ENCODE results near the gene HS3ST2. TPM values are rescaled to one million over a fixed set of nuclear protein-coding genes. Genes with fewer than 3 reads are reported as not detected.

HS3ST2 gene
- total RNA-seq, 1 donor from 2014 or later = 9.0 TPM

DNA sequence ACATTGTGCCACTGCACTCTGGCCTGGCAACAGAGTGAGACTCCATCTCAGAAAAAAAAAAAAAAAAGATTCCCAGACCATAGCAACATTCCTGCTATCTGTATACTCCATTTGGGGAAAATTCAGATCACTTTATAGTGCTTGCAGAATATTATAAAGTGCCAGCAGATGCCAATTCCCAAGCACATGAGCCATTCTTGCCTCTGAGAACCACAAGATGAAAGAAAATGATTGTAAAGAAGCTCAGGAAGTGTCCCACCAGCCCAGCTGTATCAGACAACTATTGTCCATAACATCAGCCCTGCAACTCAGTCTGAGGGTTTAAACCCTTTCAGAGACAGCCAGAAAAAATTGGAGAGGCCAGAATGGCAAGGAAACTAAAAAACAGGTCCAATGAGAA, 69.0 kb downstream of the HS3ST2 start:
- DNase-seq (ENCODE audit: low spot score in 2 of 2) = no peak
- TF ChIP-seq, protein P1, sequence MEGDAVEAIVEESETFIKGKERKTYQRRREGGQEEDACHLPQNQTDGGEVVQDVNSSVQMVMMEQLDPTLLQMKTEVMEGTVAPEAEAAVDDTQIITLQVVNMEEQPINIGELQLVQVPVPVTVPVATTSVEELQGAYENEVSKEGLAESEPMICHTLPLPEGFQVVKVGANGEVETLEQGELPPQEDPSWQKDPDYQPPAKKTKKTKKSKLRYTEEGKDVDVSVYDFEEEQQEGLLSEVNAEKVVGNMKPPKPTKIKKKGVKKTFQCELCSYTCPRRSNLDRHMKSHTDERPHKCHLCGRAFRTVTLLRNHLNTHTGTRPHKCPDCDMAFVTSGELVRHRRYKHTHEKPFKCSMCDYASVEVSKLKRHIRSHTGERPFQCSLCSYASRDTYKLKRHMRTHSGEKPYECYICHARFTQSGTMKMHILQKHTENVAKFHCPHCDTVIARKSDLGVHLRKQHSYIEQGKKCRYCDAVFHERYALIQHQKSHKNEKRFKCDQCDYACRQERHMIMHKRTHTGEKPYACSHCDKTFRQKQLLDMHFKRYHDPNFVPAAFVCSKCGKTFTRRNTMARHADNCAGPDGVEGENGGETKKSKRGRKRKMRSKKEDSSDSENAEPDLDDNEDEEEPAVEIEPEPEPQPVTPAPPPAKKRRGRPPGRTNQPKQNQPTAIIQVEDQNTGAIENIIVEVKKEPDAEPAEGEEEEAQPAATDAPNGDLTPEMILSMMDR (IDR thresholded peaks at IDR 0.05) = no peak
- intact Hi-C loops (cut with DNase I) = no loop called here
- no peaks in the 10 kb centered on the region for H3K27me3 ChIP-seq
- no peaks in the 10 kb centered on the region for H3K36me3 ChIP-seq
- no peaks in the 10 kb centered on the region for H3K9me3 ChIP-seq
- no peak overlapping the region for H3K27ac ChIP-seq
- no peaks in the 10 kb centered on the region for H3K4me1 ChIP-seq
- no peak overlapping the region for H3K4me3 ChIP-seq

DNA sequence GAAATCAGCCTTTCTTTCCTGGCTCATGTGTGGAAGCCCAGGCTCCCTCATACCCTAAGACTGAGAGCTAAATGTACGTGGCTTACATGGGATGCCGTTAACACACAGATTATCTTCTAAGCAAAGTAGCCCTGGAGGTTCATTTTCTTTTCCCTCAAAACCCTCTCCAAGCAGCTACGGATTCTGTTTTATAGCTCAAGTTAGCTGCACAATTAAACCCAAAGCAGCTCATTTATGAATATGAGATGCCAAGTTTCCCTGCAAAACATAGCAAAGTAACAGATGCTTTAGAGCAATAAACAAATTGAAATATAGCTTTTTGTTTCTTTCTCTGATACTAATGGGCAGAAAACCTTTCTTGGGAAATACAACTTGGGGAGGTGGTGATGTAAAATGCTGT, 72.0 kb downstream of the HS3ST2 start:
- Histone ChIP-seq H3K36me3 (no peaks in the 10 kb centered on the region), H3K4me1 (no peaks in the 10 kb centered on the region), H3K27ac (no peak overlapping the region), H3K4me3 (no peak overlapping the region), H3K27me3 (no peaks in the 10 kb centered on the region), H3K9me3 (no peaks in the 10 kb centered on the region)
- TF ChIP-seq, protein P1 (IDR thresholded peaks at IDR 0.05) = no peak
- DNase-seq (ENCODE audit: low spot score in 2 of 2) = no peak
- intact Hi-C loops (cut with DNase I) = no loop called here

GRCh38 chr16:22886927-22887326, 73.0 kb downstream of the HS3ST2 start:
- Histone ChIP-seq H3K4me3 (no peak overlapping the region), H3K27me3 (no peaks in the 10 kb centered on the region), H3K36me3 (no peaks in the 10 kb centered on the region), H3K9me3 (no peaks in the 10 kb centered on the region), H3K4me1 (no peaks in the 10 kb centered on the region), H3K27ac (no peak overlapping the region)
- TF ChIP-seq, protein P1 (IDR thresholded peaks at IDR 0.05) = no peak
- DNase-seq (ENCODE audit: low spot score in 2 of 2) = no peak
- intact Hi-C loops (cut with DNase I) = no loop called here

- no peak for DNase-seq (ENCODE audit: low spot score in 2 of 2)
- H3K4me1 ChIP-seq = no peaks in the 10 kb centered on the region
- no peaks in the 10 kb centered on the region for H3K36me3 ChIP-seq
- H3K27me3 ChIP-seq = no peaks in the 10 kb centered on the region
- intact Hi-C loops (cut with DNase I) = no loop called here
- TF ChIP-seq, protein P1 (IDR thresholded peaks at IDR 0.05) = no peak
- no peak overlapping the region for H3K4me3 ChIP-seq
- no peaks in the 10 kb centered on the region for H3K9me3 ChIP-seq
- H3K27ac ChIP-seq = no peak overlapping the region
These were observed 73.5 kb downstream of the HS3ST2 start for GRCh38 chr16:22887445-22887844.

- no peak for DNase-seq (ENCODE audit: low spot score in 2 of 2)
- Histone ChIP-seq H3K27ac (no peak overlapping the region), H3K36me3 (no peaks in the 10 kb centered on the region), H3K27me3 (no peaks in the 10 kb centered on the region), H3K4me3 (no peak overlapping the region), H3K4me1 (no peaks in the 10 kb centered on the region), H3K9me3 (no peaks in the 10 kb centered on the region)
- TF ChIP-seq, protein P1 (IDR thresholded peaks at IDR 0.05) = no peak
- intact Hi-C loops (cut with DNase I) = no loop called here
These were observed 74.8 kb downstream of the HS3ST2 start for GRCh38 chr16:22888791-22889190.

GRCh38 chr16:22890976-22891375, 77.0 kb downstream of the HS3ST2 start:
- no peak for DNase-seq (ENCODE audit: low spot score in 2 of 2)
- Histone ChIP-seq H3K27me3 (no peaks in the 10 kb centered on the region), H3K4me3 (no peak overlapping the region), H3K36me3 (no peaks in the 10 kb centered on the region), H3K4me1 (no peaks in the 10 kb centered on the region), H3K27ac (no peak overlapping the region), H3K9me3 (no peaks in the 10 kb centered on the region)
- TF ChIP-seq, protein P1 (IDR thresholded peaks at IDR 0.05) = no peak
- intact Hi-C loops (cut with DNase I) = no loop called here

Data from ascending aorta (tissue), 2 donors.